HT1080 (cell line): ENCODE data around the gene CCL16. TPM values are rescaled to one million over a fixed set of nuclear protein-coding genes. Genes with fewer than 3 reads are reported as not detected.
"Not testable (repeated sequence)": the region's sequence is repeated elsewhere in the genome, so short reads cannot be mapped to it uniquely, and the experiment has no call there.

Source experiments
- DNase-seq: peaks from one replicate; pipeline ENCODE4 v3.0.0-alpha.2; 2015; ENCODE audit warnings: low read depth
- polyA plus RNA-seq, 2 experiments: library from polyadenylated mRNA; depleted of rRNA; stranded (reverse); fragments of >200 nt; gene quantifications; 2 replicates each; pipeline ENCODE4 v1.2.3, GENCODE V29; 2015
- total RNA-seq: library from RNA; depleted of rRNA; stranded (reverse); fragments of >200 nt; shearing (Covaris generic); gene quantifications from 2 replicates; pipeline ENCODE4 v1.2.3, GENCODE V29; 2014; rRNA removed

CCL16 gene, protein sequence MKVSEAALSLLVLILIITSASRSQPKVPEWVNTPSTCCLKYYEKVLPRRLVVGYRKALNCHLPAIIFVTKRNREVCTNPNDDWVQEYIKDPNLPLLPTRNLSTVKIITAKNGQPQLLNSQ
- not detected in 2 replicates for total RNA-seq
- not detected in 2 replicates for polyA plus RNA-seq (2015; cell fraction: cytosol; rRNA removed)
- polyA plus RNA-seq (2015; cell fraction: nucleus; rRNA removed) = not detected in 2 replicates

DNA sequence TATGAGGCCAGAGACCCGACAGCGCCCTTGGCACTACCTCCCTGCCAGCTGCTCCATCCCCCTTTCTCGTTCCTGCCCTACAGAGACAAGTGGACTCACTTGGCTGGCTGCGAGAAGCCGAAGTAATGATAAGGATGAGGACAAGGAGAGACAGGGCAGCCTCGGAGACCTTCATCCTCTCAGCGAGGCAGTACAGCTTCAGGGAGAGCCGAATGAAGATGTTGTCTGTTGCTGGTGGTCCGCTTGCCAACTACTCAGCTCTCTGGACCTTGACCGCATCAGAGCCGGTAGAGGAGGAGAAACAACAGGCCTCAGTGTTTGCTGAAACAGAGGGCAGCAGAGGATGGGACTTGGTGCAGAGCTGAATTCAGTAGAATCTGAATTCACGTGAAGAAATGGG, at the start of gene CCL16:
TSS of gene CCL16 (minus strand) at position 252 of the 400 bp plus-strand sequence. CDS start at position 175, 77 bp downstream.
- DNase-seq = no peak

DNA sequence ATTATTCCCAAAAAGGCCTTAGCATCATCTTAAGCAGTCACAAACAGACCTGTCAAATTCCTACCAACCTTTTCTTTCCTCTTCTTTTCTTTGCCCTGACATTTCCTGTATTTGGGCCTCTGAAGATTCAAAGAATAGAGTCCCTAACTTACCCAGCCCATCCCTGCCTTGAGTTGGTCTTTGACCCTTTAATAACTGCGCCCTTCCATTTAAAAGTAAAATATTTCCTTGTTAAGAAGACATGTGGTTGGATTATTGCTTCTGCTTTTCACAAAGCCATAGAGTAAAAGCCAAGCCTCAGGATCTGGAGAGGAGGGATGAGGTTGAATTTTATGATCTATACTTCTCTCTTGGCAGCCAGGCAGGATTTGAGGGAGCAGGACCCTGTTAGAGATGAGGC, 49.7 kb upstream of the CCL16 start:
- no peak for DNase-seq

DNA sequence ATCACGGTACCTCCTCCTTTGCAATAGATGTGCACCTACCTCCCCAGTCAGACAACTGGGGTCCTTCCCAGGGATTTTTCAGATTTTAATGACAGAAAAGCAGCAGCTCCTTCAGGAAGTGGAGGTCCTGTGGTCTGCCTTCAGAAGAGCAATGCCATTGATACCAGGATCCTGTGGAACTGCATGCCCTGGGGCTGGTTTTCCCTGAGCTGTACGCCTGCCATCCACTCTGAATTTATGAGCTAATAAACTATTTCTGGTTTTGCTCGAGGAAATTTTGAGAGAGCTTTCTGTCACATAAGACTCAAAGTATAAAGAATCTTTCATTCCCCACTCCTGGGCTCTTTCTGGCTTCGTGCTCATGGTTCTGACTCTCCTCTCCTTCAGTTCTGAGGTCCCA, 46.5 kb upstream of the CCL16 start:
- DNase-seq = no peak

DNA sequence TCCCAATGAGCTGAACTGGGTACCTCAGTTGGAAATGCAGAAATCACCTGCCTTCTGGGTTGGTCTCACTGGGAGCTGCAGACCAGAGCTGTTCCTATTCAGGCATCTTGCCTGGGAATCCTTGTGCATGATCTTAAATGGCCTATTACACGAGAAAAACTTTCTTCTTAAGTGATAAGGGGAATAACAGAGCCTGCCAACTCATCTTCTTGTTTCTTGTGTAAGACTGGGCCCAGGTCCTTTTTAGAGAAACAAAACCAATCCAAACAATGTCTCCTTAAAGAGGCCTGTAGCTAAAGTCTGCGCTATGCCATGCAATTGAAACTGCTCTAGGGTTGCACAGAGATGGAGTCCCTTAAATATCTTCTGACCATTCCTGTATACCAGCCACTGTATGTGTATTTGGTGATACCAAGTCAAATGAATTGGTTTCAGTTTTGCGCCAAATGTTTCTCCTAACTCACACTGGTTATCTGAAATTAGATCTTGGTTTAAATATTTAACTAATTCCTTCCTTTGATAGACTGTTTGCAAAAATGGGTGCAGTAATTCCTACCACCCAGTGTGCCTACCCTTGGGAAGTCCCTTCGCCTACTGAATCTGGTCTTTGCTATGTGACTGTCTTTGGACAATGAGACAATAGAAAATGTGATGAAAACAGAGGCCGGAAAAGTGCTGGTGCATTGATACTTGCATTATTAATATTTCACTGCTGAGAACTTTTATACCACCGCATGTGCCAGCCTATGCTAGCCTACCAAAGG, 43.0 kb upstream of the CCL16 start:
- no peak for DNase-seq

DNA sequence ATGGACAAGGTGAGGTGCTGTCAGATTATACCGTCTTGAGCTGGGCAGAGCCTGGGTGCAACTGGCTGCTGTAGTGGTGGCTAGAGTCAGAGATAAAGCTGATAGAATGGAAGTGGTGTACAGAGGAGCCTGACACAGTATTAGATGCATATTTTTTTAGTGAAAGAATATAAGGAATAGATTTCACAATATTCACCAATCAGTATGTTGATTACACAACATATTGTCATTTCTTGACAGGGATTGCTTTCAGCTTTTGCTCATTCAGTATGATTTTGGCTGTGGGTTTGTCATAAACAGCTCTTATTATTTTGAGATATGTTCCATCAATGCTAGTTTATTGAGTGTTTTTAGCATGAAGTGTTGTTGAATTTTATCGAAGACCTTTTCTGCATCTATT, 38.1 kb upstream of the CCL16 start:
- no peak for DNase-seq

DNA sequence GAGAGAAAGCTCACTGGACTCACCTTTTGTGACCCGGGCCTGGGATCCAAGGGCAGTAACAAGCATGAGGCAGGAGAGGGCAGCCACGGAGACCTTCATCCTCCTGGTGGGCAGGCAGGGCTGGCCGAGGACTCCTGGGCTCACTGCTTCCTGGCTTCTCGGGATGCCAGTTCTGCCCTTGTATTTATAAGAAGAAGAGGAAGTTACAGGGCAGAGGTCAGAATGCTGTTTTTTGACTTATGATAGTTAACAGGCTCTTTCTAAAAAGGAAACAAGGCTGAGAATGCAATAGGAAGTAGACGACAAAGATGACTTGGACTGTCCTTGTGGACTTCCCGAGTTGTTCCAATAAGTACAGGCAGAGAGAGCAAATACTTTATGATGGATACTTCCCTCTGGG, 36.5 kb upstream of the CCL16 start, which contains the start of gene CCL23:
TSS of gene CCL23 (minus strand) at position 174 of the 400 bp plus-strand sequence. CDS start at position 99, 75 bp downstream.
- no peak for DNase-seq

DNA sequence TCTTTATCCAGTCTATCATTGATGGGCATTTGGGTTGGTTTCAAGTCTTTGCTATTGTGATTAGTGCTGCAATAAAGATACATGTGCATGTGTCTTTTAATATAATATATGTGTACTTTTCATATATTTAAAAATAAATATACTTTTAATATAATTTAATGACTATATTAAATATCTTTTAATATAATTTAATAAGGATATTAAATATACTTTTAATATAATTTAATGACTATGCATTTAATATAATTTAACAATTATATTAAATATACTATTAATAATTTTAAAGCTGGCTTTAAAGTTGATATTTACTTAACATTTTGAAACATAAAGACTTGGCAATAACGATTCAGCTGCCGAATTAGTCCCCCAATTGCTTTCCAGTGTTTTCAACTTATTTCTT, 35.3 kb upstream of the CCL16 start:
- no peak for DNase-seq

DNA sequence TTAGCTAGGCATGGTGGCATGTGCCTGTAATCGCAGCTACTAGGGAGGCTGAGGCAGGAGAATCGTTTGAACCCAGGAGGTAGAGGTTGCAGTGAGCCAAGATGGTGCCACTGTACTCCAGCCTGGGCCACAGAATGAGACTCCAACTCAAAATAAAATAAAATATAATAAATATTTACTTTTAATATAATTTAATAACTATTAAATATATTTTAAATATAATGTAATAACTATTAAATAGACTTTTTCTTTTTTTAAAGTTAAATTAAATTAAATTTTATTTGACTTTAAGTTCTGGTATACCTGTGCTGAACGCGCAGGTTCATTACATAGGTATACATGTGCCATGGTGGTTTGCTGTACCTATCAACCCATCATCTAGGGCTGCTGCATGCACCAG, 34.6 kb upstream of the CCL16 start:
- not testable (repeated sequence) for DNase-seq

DNA sequence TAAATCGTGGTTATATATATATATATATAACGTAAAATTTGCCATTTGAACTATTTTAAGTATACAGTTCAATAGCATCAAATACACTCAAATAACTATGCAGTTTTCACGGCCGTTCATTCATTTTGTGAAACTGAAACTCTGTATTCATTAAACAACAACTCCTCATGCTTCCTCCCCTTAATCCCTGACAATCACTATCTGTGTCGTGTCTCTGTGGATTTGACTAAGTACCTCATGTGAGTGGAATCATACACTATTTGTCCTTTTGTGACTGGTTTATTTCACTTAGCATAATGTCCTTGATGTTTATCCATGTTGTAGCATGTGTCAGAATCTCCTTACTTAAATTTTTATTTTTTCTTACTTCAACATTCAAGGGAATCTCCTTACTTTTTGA, 33.6 kb upstream of the CCL16 start:
- DNase-seq = no peak

DNA sequence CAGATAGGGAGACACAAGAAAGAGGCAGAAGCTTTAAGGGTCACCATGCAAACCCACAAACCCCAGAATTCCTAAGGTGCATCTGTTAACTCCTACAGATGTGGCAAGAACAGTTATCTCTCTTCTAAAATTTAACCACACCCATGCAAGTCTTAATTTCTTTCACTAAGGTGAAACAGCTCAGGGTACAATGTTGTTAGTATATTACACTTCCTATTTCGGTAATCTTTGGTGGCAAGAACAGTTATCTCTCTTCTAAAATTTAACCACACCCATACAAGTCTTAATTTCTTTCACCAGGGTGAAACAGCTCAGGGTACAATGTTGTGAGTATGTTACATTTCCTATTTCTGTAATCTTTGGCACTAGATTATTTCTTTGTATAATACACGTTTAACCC, 29.9 kb upstream of the CCL16 start:
- no peak for DNase-seq

DNA sequence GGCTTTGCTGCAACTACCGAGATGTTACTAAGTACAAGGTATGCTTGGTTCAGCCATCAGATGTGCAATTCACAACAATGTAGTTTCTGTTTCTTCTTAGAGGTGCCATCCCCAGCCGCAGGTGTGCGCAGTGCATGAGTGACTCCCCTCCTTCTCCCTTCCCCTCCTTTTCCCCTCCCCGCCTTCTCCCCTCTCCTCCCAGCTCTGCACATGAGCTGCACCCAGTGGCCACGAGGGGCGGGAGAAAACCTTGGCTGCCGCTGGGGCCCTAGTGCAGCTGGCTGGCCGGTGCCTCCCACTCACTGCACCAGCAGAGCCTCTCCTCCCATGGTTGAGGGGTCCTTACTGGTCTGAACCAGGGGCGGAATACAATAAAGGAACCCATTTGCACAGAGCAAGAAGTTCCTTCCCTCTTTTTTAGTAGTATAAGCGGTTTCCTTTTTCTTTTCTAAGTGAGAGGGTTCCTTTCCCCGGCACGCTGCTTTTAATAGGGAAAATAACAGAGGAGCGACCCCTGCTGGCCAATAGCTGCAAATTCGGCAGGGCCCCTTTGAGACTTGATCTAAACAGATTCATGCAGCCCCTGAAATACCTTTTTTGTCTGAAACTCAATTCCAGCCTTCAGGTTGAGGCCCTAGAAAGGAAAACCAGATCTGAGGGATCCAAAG, 27.8 kb upstream of the CCL16 start:
- peak; percentile 36 for DNase-seq

DNA sequence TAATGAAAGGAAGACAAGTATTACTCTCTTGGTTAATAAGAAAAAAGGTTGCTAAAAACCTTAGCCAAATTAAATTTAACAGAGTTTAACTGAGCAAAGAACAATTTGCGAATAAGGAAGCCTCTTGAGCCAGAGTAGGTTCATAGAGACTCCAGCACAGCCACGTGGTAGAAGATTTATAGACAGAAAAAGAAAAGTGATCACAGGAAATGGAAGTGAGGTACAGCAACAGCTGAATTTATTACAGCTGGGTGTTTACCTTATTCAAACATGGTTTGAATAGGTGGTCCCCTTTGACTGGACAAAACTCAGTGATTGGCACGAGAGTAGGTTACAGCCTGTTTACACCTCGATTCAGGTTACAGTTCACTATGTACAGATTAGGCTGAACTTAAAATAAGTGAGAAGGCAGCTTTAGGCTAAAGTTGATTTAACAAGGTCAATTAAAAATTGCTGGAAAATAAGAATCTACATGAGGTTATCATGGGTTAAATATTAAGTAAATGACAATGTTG, 23.4 kb upstream of the CCL16 start:
- DNase-seq = no peak

DNA sequence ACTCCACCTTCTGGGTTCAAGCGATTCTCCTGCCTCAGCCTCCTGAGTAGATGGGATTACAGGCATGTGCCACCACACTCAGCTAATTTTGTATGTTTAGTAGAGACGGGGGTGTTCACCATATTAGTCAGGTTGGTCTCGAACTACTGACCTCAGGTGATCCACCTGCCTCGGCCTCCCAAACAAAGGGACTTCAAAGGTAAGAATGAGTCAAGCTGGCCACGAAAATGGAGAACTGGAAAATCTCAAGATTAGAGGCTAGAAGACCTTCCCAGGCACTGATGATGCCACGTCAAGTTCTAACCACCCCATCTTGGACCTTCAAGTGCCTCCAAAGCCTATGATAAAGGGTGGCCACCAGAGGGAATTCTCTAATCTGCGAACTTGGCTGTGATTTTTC, 21.3 kb upstream of the CCL16 start:
- no peak for DNase-seq

DNA sequence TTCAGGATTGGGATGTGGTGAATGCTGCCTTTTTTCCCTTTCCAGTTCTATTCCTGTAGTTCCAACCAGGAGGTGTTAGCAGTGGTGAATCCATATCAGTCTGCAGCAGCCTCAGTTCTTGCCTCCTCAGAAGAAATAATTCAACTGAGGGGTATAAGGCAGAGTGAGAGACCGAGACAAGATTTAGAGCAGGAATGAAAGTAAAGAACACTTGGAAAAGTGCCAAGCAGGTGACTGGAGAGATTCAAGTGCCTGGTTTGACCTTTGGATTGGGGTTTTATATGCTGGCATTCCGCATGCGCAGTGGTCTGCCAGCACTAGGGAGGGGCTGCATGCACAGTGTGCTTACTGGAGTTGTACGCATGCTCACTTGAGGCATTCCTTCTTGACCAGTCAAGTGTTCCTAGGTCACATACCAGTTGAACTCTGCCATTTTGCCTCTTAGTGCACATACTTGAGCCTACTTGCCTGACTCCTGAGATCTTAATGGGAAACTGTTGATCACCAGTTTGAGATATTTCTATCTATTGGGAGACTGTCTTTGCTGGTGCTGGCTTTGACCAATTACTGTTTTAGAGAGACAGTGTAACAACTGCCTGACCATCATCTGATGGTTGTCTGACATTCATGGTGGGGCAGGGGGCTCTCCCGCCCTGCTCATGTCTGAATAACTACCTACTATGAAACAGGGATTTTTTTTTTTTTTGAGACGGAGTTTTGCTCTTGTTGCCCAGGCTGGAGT, 20.7 kb upstream of the CCL16 start:
- DNase-seq = no peak

DNA sequence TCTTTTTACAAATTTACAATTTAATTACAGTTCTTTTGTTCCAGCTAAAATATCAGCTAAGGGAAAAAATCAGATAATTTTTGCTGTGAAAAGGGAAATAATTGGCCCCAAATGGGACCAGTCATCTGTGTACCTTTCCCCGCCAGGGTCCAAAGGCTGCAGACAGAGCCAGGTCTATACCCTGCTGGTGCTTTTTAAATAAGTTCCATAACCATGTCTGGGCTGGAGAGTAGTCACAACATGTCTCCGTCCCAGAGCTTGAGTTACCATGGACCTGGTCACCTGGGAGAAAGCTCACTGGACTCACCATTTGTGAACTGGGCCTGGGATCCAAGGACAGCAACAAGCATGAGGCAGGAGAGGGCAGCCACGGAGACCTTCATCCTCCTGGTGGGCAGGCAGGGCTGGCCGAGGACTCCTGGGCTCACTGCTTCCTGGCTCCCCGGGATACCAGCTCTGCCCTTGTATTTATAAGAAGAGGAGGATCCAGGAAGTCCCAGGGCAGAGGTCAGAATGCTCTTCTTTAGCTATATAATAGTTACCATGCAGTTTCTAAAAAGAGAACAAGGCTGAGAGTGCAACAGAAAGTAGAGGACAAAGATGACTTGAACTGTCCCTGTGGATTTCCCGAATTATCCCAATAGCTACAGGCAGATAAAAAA, 19.9 kb upstream of the CCL16 start, which contains the start of gene CCL15:
TSS of gene CCL15 (minus strand) at position 444 of the 662 bp plus-strand sequence. CDS start at position 383, 61 bp downstream.
- no peak for DNase-seq

DNA sequence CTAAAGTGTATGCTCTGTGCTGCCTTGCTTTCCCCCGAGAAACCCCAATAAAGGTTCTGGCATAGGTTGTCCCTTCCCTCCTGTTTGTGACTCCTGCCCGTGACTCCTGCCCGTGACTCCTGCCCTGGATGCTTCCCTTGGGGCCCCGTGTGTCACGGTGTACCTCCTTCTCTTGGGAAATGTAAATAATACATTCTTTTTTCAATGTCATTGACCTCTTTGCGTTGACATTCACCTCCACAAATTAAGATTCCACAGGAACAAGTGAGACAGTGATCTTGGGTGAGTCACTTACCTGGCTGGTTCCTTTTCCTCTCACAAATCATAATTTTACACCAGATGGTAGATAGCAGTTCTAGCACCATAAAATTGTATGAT, 19.4 kb upstream of the CCL16 start:
- no peak for DNase-seq

DNA sequence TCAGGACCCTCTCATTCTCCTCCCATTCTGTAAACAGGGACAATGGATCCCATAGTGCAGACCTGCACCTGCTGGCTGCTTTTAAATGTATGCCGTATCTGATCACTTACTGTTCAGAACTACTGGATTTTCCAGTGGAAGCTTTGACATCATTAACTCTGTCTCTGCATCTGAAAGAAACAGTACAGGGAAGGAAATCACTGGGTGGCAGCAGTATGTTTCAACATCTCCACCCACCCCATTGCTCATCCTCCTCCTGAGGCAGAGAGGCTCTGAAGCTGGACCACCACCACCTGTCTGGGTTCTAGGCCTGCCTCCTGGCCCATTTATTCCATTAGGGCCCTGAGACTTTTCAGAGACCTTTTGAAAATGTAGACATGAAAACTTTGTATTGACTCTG, 17.5 kb upstream of the CCL16 start:
- DNase-seq = no peak

DNA sequence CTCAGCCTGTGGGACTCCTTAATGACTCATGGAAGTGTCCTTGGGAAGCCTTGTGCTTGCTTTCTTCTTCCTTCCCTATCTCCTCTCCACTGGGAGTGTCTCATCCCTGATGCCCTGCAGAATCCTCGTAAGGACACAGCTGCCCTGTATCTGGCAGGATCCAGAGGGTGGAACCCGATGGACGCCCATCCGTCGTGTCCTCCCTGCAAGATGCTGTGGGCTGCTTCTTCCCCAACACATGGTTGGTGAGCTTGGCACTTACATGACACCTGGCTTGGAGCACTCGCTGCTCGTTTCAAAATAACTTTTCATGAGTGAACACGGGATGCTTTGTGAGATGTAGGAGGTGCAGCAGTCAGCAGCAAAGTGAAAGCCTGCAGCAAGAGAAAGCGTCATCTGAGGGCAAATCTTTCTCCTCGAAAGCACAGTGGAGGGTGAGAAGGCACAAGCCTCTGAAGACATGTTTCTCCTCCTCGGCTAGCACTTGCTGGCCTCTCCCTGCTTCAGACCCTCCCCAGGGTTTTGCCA, 16.8 kb upstream of the CCL16 start:
- DNase-seq = no peak

DNA sequence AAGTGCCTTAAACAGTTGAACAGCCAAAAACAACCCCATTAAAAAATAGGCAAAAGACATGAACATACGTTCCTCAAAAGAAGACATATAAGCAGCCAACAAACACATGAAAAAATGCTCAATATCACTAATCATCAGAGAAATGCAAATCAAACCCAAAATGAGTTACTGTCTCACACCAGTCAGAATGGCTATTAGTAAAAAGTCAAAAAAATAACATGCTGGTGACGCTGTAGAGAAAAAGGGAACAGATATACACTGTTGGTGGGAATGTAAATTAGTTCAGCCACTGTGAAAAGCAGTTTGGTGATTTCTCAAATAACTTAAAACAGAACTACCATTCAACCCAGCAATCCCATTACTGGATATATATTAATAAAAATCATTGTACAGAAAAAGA, 14.0 kb upstream of the CCL16 start:
- DNase-seq = not testable (repeated sequence)

DNA sequence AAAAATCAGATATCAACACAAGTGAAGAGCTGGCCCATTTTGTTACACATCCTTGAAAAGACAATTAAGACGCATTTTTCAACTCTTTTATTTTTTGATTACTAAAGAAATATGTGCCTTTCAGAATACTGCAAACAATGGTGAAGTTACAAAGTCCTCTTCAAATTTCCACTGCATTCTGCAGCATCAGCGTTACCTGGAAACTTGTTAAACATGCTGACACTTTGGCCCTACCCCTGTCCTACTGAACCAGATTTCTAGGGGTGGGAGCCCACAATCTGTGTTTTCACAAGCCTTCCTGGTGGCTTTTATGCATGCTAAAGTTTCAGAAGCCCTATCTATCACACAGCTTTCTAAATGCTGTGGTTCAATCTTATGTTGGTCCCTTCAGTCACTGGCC, 9.8 kb upstream of the CCL16 start:
- DNase-seq = no peak

DNA sequence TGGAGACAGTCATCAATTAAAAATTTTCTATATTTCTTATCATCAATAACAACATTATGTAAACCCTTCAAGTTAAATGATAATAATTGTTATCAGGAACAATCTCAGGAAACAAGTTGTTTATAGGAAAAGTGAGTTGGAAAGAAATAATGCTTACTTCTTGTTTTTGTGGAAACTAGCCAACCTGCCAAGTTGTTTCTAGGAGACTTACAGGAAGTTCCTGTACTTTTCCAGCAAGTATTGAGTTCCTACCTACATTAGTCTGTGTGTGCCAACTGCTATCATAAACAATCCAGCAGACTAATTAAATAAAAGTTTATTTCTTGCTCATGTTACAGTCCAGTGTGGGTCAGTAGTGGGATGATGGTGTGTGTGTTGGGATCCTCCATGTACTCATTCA, 6.9 kb upstream of the CCL16 start:
- no peak for DNase-seq
